ENCODE measurements around the gene PRDM8. TPM values are rescaled to one million over a fixed set of nuclear protein-coding genes. Genes with fewer than 3 reads are reported as not detected.

The PRDM8 gene
- total RNA-seq, 3 donors from 2014 or later: 0.41 to 10.1 (median 2.9) TPM

GRCh38 chr4:80188457-80188800, 8.9 kb upstream of the PRDM8 start:
- TF ChIP-seq CTCF (IDR thresholded peaks at IDR 0.05): no peak
- intact Hi-C loops (cut with DNase I, micrococcal nuclease): loop anchor here in 1 of 2 donors (10.0 kb wide), 1 partner anchor 114 kb away; the partner anchor contains the start of gene ANTXR2

GRCh38 chr4:80188801-80189458, 8.4 kb upstream of the PRDM8 start:
- no peak for TF ChIP-seq CTCF (IDR thresholded peaks at IDR 0.05)
- no peak overlapping the region for H3K4me3 ChIP-seq
- ATAC-seq: no peak
- no peaks in the 10 kb centered on the region for H3K9me3 ChIP-seq
- intact Hi-C loops (cut with DNase I, micrococcal nuclease): loop anchor here in 1 of 2 donors (10.0 kb wide), 1 partner anchor 114 kb away; the partner anchor contains the start of gene ANTXR2
- no peaks in the 10 kb centered on the region for H3K36me3 ChIP-seq (ENCODE audit: low read depth)
- DNase-seq: no peak
- H3K4me1 ChIP-seq (ENCODE audit: low read depth): peaks cover 15% of the 10 kb centered on the region

More at GRCh38 chr4:80188457-80188800, 8.9 kb upstream of the PRDM8 start:
- no peaks in the 10 kb centered on the region for H3K36me3 ChIP-seq (ENCODE audit: low read depth)
- H3K9me3 ChIP-seq: no peaks in the 10 kb centered on the region
- DNase-seq: no peak
- H3K4me3 ChIP-seq: no peak overlapping the region
- H3K4me1 ChIP-seq (ENCODE audit: low read depth): peaks cover 16% of the 10 kb centered on the region
- ATAC-seq: no peak

GRCh38 chr4:80189581-80189955, 7.7 kb upstream of the PRDM8 start:
- no peak for TF ChIP-seq CTCF (IDR thresholded peaks at IDR 0.05)
- no peaks in the 10 kb centered on the region for H3K36me3 ChIP-seq (ENCODE audit: low read depth)
- H3K9me3 ChIP-seq: no peaks in the 10 kb centered on the region
- DNase-seq: no peak
- intact Hi-C loops (cut with DNase I, micrococcal nuclease): loop anchor here in 1 of 2 donors (10.0 kb wide), 1 partner anchor 115 kb away; the partner anchor contains the start of gene ANTXR2
- no peak for ATAC-seq
- no peak overlapping the region for H3K4me3 ChIP-seq
- peaks cover 10% of the 10 kb centered on the region for H3K4me1 ChIP-seq (ENCODE audit: low read depth)

- TF ChIP-seq CTCF (IDR thresholded peaks at IDR 0.05): no peak
- H3K9me3 ChIP-seq: no peaks in the 10 kb centered on the region
- intact Hi-C loops (cut with DNase I, micrococcal nuclease): loop anchor here in 1 of 2 donors (10.0 kb wide), 1 partner anchor 115 kb away; the partner anchor contains the start of gene ANTXR2
- H3K36me3 ChIP-seq (ENCODE audit: low read depth): no peaks in the 10 kb centered on the region
- DNase-seq (no peak), ATAC-seq (no peak)
- H3K4me1 ChIP-seq (ENCODE audit: low read depth): peaks cover 6% of the 10 kb centered on the region
- no peak overlapping the region for H3K4me3 ChIP-seq
Observed at GRCh38 chr4:80189956-80190677, 7.2 kb upstream of the PRDM8 start.

- TF ChIP-seq CTCF (IDR thresholded peaks at IDR 0.05): no peak
- Histone ChIP-seq H3K4me3 (no peak overlapping the region), H3K4me1 (ENCODE audit: low read depth) (peaks cover 6% of the 10 kb centered on the region), H3K36me3 (ENCODE audit: low read depth) (no peaks in the 10 kb centered on the region), H3K9me3 (no peaks in the 10 kb centered on the region)
- intact Hi-C loops (cut with DNase I, micrococcal nuclease): no loop called here
- ATAC-seq (no peak), DNase-seq (no peak)
Observed at GRCh38 chr4:80192252-80192866, 4.9 kb upstream of the PRDM8 start.
